Neural cell (in vitro differentiated cells): ENCODE data around the gene DDX19B.
"Not testable (repeated sequence)": the region's sequence is repeated elsewhere in the genome, so short reads cannot be mapped to it uniquely, and the experiment has no call there.

Source experiments
- CTCF ChIP-seq: fragments of 450-650 bp; IDR thresholded peaks from 2 replicates; pipeline ENCODE4 v1.5.1; 2014; ENCODE audit warnings: antibody characterized with exemption, mild to moderate bottlenecking, moderate library complexity; ENCODE audit not compliant: poor library complexity, severe bottlenecking
- EP300 ChIP-seq: fragments of 450-650 bp; conservative IDR thresholded peaks from 2 replicates; pipeline ENCODE4 v1.6.1; 2014; ENCODE audit warnings: antibody characterized with exemption, mild to moderate bottlenecking, moderate library complexity; ENCODE audit not compliant: poor library complexity, severe bottlenecking
- EZH2 ChIP-seq: fragments of 200-600, 300-800 bp; shearing (Covaris generic), sonication (generic); IDR thresholded peaks from 2 replicates; pipeline ENCODE4 v1.6.1; 2014; ENCODE audit warnings: antibody characterized with exemption, low read length, borderline replicate concordance, mild to moderate bottlenecking; ENCODE audit not compliant: insufficient read depth, poor library complexity, severe bottlenecking
- MXI1 ChIP-seq: fragments of 450-650 bp; conservative IDR thresholded peaks from 2 replicates; pipeline ENCODE4 v1.6.1; 2014; ENCODE audit warnings: antibody characterized with exemption, mild to moderate bottlenecking; ENCODE audit not compliant: poor library complexity, severe bottlenecking
- REST ChIP-seq: IDR thresholded peaks from 2 replicates; pipeline ENCODE4 v1.6.1; 2012; ENCODE audit warnings: borderline replicate concordance
- SMC3 ChIP-seq: fragments of 450-650 bp; conservative IDR thresholded peaks from 2 replicates; pipeline ENCODE4 v1.6.1; 2014; ENCODE audit warnings: antibody characterized with exemption, mild to moderate bottlenecking, moderate library complexity; ENCODE audit not compliant: poor library complexity

GRCh38 chr16:70332728-70333127 is 33.7 kb downstream of the DDX19B start:
- not testable (repeated sequence) for TF ChIP-seq CTCF, EP300, REST, EZH2, MXI1, SMC3
